SK-MEL-5 (cell line): ENCODE data around the gene ITPRIPL1. TPM values are rescaled to one million over a fixed set of nuclear protein-coding genes. Genes with fewer than 3 reads are reported as not detected.
"Not testable (repeated sequence)": the region's sequence is repeated elsewhere in the genome, so short reads cannot be mapped to it uniquely, and the experiment has no call there.

Experiments
- DNase-seq: peaks from one replicate; pipeline ENCODE4 v3.0.0-alpha.2; 2016; ENCODE audit warnings: low read depth, low spot score
- in situ Hi-C: cut with HindIII; loops from 2 replicates; pipeline ENCODE4 v1.10.0; 2016; ENCODE audit warnings: low sequenced_read_pairs, high pct_unique_total_duplicates, low pct_unique_long_range_greater_than_20kb
- polyA plus RNA-seq, 2 experiments: library from polyadenylated mRNA; depleted of rRNA; stranded (reverse); fragments of >200 nt; gene quantifications; 2 replicates each; pipeline ENCODE4 v1.2.3, GENCODE V29; 2015
- total RNA-seq: library from RNA; depleted of rRNA; stranded (reverse); fragments of >200 nt; shearing (Covaris generic); gene quantifications from 2 replicates; pipeline ENCODE4 v1.2.3, GENCODE V29; 2014; rRNA removed

Gene ITPRIPL1
- 6.7 and 6.9 TPM in 2 replicates for total RNA-seq
- polyA plus RNA-seq (2015; cell fraction: cytosol; rRNA removed) = 6.2 and 8.6 TPM in 2 replicates
- 5.1 and 5.6 TPM in 2 replicates for polyA plus RNA-seq (2015; cell fraction: nucleus; rRNA removed)

GRCh38 chr2:96325041-96325883 lies at the start of gene ITPRIPL1:
Gene ITPRIPL1, plus strand, starts transcription at chr2:96325317. Its CDS starts 523 bp downstream, at chr2:96325840.
- in situ Hi-C loops = no loop called here
- no peak for DNase-seq

GRCh38 chr2:96276787-96277499 lies 48.2 kb upstream of the ITPRIPL1 start:
- in situ Hi-C loops = no loop called here
- no peak for DNase-seq

GRCh38 chr2:96287273-96287856 lies 37.8 kb upstream of the ITPRIPL1 start:
- in situ Hi-C loops = no loop called here

GRCh38 chr2:96291751-96292150 lies 33.4 kb upstream of the ITPRIPL1 start:
- in situ Hi-C loops = no loop called here
- DNase-seq = peak; percentile 14

More at GRCh38 chr2:96287273-96287856, 37.8 kb upstream of the ITPRIPL1 start:
- DNase-seq = no peak

GRCh38 chr2:96294271-96294670 lies 30.8 kb upstream of the ITPRIPL1 start:
- in situ Hi-C loops, DNase-seq: not testable (repeated sequence)

- in situ Hi-C loops = no loop called here
- DNase-seq = no peak
Measured at GRCh38 chr2:96296925-96297324, 28.2 kb upstream of the ITPRIPL1 start.

- in situ Hi-C loops = no loop called here
- no peak for DNase-seq
Measured at GRCh38 chr2:96301865-96302264, 23.3 kb upstream of the ITPRIPL1 start.

- DNase-seq = no peak
- in situ Hi-C loops = no loop called here
Measured at GRCh38 chr2:96304606-96305005, 20.5 kb upstream of the ITPRIPL1 start.

- peak; percentile 83 for DNase-seq
- in situ Hi-C loops = no loop called here
Measured at GRCh38 chr2:96305091-96305978, 19.8 kb upstream of the ITPRIPL1 start, which contains the start of gene SNRNP200. Gene SNRNP200, minus strand, starts transcription at chr2:96305546. Its CDS starts 109 bp downstream, at chr2:96305437.

GRCh38 chr2:96305979-96306308 lies 19.2 kb upstream of the ITPRIPL1 start:
- peak; percentile 26 for DNase-seq
- in situ Hi-C loops = no loop called here

- in situ Hi-C loops = no loop called here
- DNase-seq = peak; percentile 33
Measured at GRCh38 chr2:96306370-96306769, 18.7 kb upstream of the ITPRIPL1 start.

- no peak for DNase-seq
- in situ Hi-C loops = no loop called here
Measured at GRCh38 chr2:96308248-96308647, 16.9 kb upstream of the ITPRIPL1 start.

GRCh38 chr2:96315005-96315399 lies 10.1 kb upstream of the ITPRIPL1 start:
- in situ Hi-C loops = no loop called here
- no peak for DNase-seq

GRCh38 chr2:96315400-96316071 lies 9.6 kb upstream of the ITPRIPL1 start:
- no peak for DNase-seq
- in situ Hi-C loops = no loop called here

GRCh38 chr2:96316999-96317398 lies 8.1 kb upstream of the ITPRIPL1 start:
- in situ Hi-C loops = no loop called here
- no peak for DNase-seq

GRCh38 chr2:96317584-96317997 lies 7.5 kb upstream of the ITPRIPL1 start:
- in situ Hi-C loops = no loop called here

GRCh38 chr2:96318723-96319122 lies 6.4 kb upstream of the ITPRIPL1 start:
- in situ Hi-C loops = no loop called here
- DNase-seq = no peak

More at GRCh38 chr2:96317584-96317997, 7.5 kb upstream of the ITPRIPL1 start:
- no peak for DNase-seq
